Astrocyte of the spinal cord (primary cell): Measurements from ENCODE around the gene TH.
"Not testable (repeated sequence)": the region's sequence is repeated elsewhere in the genome, so short reads cannot be mapped to it uniquely, and the experiment has no call there.

Source experiments
- DNase-seq: peaks from one replicate; pipeline ENCODE4 v3.0.0; 2011; ENCODE audit warnings: low read depth, low spot score
- H3K4me3 ChIP-seq: 2 replicates; pipeline ENCODE4 v1.5.1; 2011; ENCODE audit warnings: low read depth, mild to moderate bottlenecking, low read length, moderate library complexity
- CTCF ChIP-seq: IDR thresholded peaks from 2 replicates; pipeline ENCODE4 v1.5.1; 2012; ENCODE audit warnings: low read depth, mild to moderate bottlenecking, low read length, inconsistent platforms
- in situ Hi-C: cut with HindIII; loops from 2 replicates; pipeline ENCODE4 v1.10.0; 2017; ENCODE audit warnings: low sequenced_read_pairs

TH gene

GRCh38 chr11:2129699-2130366 lies 41.8 kb downstream of the TH start:
- in situ Hi-C loops: no loop called here
- TF ChIP-seq CTCF: no peak
- no peak for DNase-seq
- H3K4me3 ChIP-seq: no peak overlapping the region

GRCh38 chr11:2129308-2129698 lies 42.3 kb downstream of the TH start:
- no peak overlapping the region for H3K4me3 ChIP-seq
- DNase-seq: no peak
- in situ Hi-C loops: no loop called here
- TF ChIP-seq CTCF: no peak

GRCh38 chr11:2128511-2129307 lies 42.9 kb downstream of the TH start:
- H3K4me3 ChIP-seq: no peak overlapping the region
- no peak for DNase-seq
- TF ChIP-seq CTCF: no peak
- in situ Hi-C loops: no loop called here

GRCh38 chr11:2128130-2128510 lies 43.5 kb downstream of the TH start:
- no peak for TF ChIP-seq CTCF
- DNase-seq: no peak
- in situ Hi-C loops: no loop called here
- no peak overlapping the region for H3K4me3 ChIP-seq

- in situ Hi-C loops: no loop called here
- no peak overlapping the region for H3K4me3 ChIP-seq
- no peak for TF ChIP-seq CTCF
- DNase-seq: no peak
These were observed 44.0 kb downstream of the TH start for GRCh38 chr11:2127482-2128129.

GRCh38 chr11:2126520-2127085 lies 45.0 kb downstream of the TH start:
- DNase-seq: no peak
- TF ChIP-seq CTCF: no peak
- in situ Hi-C loops: no loop called here
- H3K4me3 ChIP-seq: no peak overlapping the region

- DNase-seq, H3K4me3 ChIP-seq, in situ Hi-C loops: not testable (repeated sequence)
These were observed 46.7 kb downstream of the TH start for GRCh38 chr11:2124736-2125484.
